ENCODE measurements around the gene EGFLAM.
A peak's percentile ranks its signal among the peaks of the same experiment; 100 is the strongest.

Gene EGFLAM

GRCh38 chr5:38452201-38452600 lies 193.8 kb downstream of the EGFLAM start:
- no peak for DNase-seq

DNA sequence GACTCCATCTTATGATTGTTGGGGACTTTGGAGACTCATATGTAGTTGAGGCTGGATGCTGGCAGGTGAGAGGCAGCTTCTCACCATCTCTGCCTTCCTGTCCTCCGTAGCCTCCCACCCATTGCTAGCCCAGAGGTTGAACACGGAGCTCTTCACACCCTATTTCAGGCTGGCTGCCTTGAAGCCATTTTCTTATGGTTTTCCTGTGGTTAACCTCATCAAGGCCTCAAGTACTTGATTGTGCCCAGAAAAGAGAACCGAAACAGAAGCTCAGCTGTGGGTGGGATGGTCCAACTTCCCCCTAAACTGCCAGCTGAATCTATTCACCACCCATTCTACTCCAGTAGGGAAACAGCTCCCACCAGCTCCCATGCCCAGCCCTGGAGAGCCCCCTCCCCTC lies 195.1 kb downstream of the EGFLAM start:
- DNase-seq = peak; percentile 72

- no peak for DNase-seq
These were observed 195.6 kb downstream of the EGFLAM start for GRCh38 chr5:38453921-38454320.

- no peak for DNase-seq
These were observed 197.5 kb downstream of the EGFLAM start for GRCh38 chr5:38455796-38456330.

DNA sequence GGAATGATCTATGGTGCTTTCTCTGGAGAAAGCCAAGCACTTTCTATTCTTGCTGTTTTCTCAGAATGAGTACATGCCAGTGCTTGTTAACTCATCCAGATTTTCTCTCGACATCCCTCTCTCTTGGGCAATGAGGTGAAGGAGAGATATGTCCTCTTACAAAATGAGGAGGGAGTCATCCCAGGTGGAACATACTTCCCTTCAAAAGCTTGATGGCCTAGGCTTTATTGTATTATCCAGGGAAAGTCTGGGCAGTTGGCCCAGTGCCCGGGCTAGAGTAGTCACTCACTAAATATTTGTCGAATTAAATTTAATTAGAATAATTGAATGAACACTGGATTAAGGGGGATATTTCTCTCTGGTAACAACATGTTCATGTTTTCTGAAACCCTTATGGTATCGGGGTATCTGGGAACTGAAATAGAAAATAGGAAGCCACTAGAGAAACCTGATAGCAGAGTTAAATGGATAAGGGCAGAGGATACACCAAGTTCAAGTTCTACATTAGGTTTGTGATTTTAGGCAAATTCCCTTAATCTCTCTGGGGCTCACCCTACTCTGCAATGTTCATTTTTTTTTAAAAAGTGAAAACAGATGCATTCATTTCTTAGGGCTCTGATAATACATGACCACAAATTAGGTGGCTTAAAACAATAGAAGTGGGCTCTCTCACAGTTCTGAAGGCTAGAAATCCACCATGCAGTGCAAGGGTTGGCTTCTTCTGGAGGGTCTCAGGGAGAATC lies 198.5 kb downstream of the EGFLAM start:
- no peak for DNase-seq

GRCh38 chr5:38458174-38458573 lies 199.8 kb downstream of the EGFLAM start:
- DNase-seq = no peak

GRCh38 chr5:38462976-38463633 lies 204.7 kb downstream of the EGFLAM start:
- no peak for DNase-seq

DNA sequence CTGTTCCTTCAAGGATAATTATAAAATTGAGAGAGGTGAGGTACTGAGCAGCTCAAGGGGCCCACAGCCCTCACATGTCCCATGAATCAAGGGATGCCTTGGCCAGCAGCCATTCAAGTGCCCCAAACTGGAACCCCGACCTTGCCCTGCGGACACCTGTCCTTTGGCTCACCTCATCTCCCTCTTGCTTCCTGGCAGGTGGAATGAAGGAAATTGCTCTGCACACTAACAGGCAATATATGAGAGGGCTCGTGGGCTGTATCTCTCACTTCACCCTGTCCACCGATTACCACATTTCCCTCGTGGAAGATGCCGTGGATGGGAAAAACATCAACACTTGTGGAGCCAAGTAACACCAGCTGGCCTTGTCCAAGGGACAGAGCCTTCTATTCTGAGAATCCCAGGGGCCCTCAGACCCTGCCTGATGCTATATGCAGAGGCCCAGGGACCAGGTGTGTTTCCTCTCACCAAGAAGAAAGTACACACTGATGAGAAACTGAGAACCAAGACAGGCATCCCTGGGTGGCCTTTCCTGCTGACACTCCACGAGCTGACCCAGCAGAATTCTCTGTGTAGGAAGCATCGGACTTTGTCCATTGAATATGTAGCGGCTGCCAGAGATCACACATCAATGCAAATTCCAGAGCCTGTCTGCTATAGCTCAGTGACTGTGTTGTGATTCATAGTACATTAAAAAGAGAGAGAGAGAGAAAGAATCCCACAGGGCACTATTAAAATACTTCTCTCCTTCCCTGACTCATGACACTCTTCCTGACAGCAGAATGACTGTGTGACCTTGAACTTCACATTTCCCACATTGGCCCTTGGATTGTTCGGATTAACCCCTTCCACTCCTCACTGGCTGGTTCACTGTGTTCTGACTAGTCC lies 205.5 kb downstream of the EGFLAM start:
- no peak for DNase-seq

DNA sequence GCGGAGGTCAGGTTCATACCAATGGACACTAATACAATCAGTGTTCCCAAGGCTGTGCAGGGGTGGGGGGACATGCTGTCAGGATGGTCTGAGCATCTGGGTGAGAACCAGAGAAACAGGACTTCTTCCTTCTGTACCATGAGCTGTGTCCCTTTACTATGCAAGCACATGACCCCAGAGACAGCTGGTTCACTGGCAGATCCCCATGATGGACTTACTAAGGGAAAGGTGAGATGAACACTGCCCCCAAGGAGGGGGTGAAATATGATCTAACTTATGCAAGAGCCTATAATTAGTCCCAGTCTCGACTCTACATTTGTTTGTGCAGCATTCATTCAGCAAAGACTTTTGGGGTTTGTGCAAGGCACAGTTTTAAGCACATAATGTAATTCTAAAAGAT lies 206.7 kb downstream of the EGFLAM start:
- DNase-seq = no peak

DNA sequence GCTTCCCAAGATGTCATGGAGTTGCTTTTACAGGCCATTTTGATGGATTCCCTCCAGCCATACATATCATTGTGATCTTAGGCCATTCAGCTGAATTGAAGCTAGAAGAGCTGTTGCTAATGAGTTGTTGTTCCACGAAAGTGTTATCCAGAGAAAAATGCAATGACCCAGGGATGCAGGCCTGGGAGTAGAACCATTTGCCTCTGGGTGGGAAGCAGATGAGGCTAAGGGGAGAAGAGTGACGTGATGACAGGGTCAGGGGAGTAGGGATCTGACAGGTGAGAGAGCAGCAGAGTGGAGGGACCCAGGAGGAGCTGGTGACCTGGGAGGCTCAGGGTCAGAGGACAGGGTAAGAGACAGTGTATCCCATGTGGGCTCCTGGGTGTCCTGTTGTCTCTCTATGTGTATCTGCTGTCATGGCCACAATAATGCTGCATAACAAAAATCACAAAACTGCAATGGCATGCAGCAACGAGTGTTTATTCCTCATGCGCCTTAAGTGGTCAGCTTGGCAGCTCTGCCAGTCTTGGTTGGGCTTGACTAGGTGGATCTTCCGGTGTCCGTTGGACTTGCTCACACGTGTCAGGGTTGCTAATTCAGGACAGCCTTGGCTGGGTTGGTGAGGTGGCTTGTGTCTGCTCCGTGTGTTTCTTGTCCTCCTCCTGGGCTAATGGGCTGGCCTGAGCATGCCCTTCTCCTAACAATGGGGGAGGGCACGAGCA lies 207.5 kb downstream of the EGFLAM start:
- DNase-seq = no peak

- no peak for DNase-seq
These were observed 208.2 kb downstream of the EGFLAM start for GRCh38 chr5:38466424-38467189.

DNA sequence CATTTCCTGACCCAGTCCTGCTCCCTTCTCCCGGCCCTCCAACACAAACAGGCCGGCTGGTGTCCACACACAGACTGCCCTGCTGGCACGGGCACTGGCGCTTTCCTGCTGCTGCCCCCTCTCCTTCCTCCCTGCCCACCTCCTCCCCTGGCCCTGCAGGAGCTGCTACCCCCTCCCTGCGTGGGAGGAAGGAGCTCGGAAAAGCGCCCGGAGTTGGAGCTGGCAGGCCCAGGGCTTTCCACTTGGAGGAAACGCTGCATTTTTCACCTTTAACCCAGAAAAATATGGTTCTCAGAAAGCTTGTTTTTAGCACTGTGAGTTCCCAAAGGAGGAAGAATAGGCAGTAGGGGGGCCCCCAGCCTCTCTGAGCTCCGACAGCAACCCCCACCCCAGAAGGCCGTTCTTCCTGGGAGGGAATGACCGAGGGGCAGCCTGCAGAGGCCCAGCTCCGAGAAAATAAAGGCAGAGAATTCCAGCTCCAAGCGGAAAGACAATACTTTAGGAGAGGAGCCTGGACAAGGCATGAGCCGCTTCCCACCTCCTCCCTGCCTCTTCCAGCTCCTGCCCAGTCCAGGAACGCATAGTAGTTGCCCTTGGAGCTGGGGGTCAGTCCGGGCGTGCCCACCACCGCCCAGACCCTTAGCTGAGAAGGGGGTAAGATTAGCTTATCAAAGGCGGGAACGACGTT lies 209.1 kb downstream of the EGFLAM start:
- DNase-seq = no peak

DNA sequence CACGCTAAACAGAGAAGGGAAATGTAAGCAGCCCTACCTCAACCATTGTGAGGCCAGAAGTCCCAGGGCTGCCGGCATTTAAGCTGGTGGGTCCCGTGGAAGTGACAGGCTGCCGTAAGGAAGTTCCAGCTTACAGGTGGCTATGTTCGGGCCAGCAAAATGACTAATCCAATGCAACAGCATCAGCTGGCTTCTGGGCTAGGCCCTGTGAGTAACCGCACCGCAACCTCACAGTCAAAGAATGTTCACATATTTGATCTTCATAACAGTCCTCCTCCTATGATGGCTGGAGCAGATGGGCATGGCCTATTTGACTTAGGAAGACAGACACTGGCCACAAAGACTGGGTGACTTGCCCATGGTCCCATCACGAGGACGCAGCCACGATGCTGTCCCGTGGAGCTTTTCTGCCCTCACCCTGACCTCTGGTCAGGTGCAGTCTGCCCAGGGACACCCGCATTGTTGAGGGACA lies 209.9 kb downstream of the EGFLAM start:
- no peak for DNase-seq

GRCh38 chr5:38468978-38469706 lies 210.8 kb downstream of the EGFLAM start:
- no peak for DNase-seq

GRCh38 chr5:38469707-38470267 lies 211.4 kb downstream of the EGFLAM start:
- no peak for DNase-seq

GRCh38 chr5:38471709-38472108 lies 213.3 kb downstream of the EGFLAM start:
- DNase-seq = no peak

- DNase-seq = no peak
These were observed 214.2 kb downstream of the EGFLAM start for GRCh38 chr5:38472541-38472940.

DNA sequence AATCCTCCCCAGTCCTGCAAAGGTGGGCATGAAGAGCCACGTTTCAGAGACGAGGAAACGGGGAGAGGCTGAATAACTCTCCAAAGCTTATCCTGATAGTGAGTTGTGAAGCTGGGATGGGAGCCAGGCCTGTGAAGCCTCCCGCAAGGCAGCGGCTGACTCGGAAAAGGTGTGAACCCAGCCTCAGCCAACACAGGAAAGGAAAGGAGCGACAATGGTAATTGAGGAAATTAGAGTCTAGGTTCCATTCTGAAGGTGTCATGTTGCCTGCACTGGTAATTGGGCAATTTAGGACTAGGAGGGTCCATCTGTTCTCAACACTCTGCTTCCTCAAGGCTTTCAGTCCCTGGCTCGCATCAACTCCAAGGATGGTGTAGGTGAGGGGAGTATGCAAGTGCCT lies 214.6 kb downstream of the EGFLAM start:
- DNase-seq = no peak

GRCh38 chr5:38478166-38478565 lies 219.8 kb downstream of the EGFLAM start:
- no peak for DNase-seq

- DNase-seq = no peak
These were observed 220.5 kb downstream of the EGFLAM start for GRCh38 chr5:38478878-38479277.

All from activated effector memory CD4-positive, alpha-beta T cell treated with anti-CD3 and anti-CD28 coated beads, Interleukin-2, amount 50 U/mL, for 16 hours (primary cell).